GM15510 (cell line): Measurements from ENCODE around the gene SLC36A1.

Source experiments
- POLR2A ChIP-seq: IDR thresholded peaks from 3 replicates; pipeline ENCODE4 v1.6.1; 2011; ENCODE audit warnings: borderline replicate concordance; ENCODE audit not compliant: insufficient read length; ENCODE audit errors: extremely low read depth

Gene SLC36A1

GRCh38 chr5:151464101-151464500 lies 16.7 kb downstream of the SLC36A1 start:
- no peak for TF ChIP-seq POLR2A

- TF ChIP-seq POLR2A, result no peak
Measured at GRCh38 chr5:151465476-151465875, 18.1 kb downstream of the SLC36A1 start.

GRCh38 chr5:151467576-151467975 lies 20.2 kb downstream of the SLC36A1 start:
- TF ChIP-seq POLR2A, result no peak

- no peak for TF ChIP-seq POLR2A
Measured at GRCh38 chr5:151469386-151469785, 22.0 kb downstream of the SLC36A1 start.

GRCh38 chr5:151469992-151470391 lies 22.6 kb downstream of the SLC36A1 start:
- TF ChIP-seq POLR2A, result no peak

- TF ChIP-seq POLR2A, result no peak
Measured at GRCh38 chr5:151470439-151470838, 23.0 kb downstream of the SLC36A1 start.

- no peak for TF ChIP-seq POLR2A
Measured at GRCh38 chr5:151471276-151471675, 23.9 kb downstream of the SLC36A1 start.

- TF ChIP-seq POLR2A, result no peak
Measured at GRCh38 chr5:151474799-151475198, 27.4 kb downstream of the SLC36A1 start.

GRCh38 chr5:151475388-151475787 lies 28.0 kb downstream of the SLC36A1 start:
- no peak for TF ChIP-seq POLR2A

- TF ChIP-seq POLR2A, result no peak
Measured at GRCh38 chr5:151476016-151476415, 28.6 kb downstream of the SLC36A1 start.

- TF ChIP-seq POLR2A, result no peak
Measured at GRCh38 chr5:151477101-151477500, 29.7 kb downstream of the SLC36A1 start.

GRCh38 chr5:151480384-151481293 lies 33.2 kb downstream of the SLC36A1 start:
- TF ChIP-seq POLR2A, result no peak

- no peak for TF ChIP-seq POLR2A
Measured at GRCh38 chr5:151483176-151483575, 35.8 kb downstream of the SLC36A1 start.

- no peak for TF ChIP-seq POLR2A
Measured at GRCh38 chr5:151483647-151484046, 36.2 kb downstream of the SLC36A1 start.

GRCh38 chr5:151487544-151487943 lies 40.1 kb downstream of the SLC36A1 start:
- no peak for TF ChIP-seq POLR2A

- no peak for TF ChIP-seq POLR2A
Measured at GRCh38 chr5:151490627-151491026, 43.2 kb downstream of the SLC36A1 start.
